GM23338 (cell line): ENCODE data around the gene BDH1. TPM values are rescaled to one million over a fixed set of nuclear protein-coding genes. Genes with fewer than 3 reads are reported as not detected.

Experiments used
- ATAC-seq: fragments of 200-7000 bp; cut with Tn5 transposase; 3 replicates; pipeline ENCODE4 v1.9.1; 2020
- DNase-seq: peaks from one replicate; pipeline ENCODE4 v3.0.0-alpha.2; 2015; ENCODE audit warnings: low spot score
- H2AFZ ChIP-seq: fragments of 200-600 bp; sonication (generic); 2 replicates; pipeline ENCODE4 v1.8.0; 2016; ENCODE audit warnings: antibody characterized with exemption, mild to moderate bottlenecking, moderate library complexity
- H3F3A ChIP-seq: fragments of 200-600 bp; sonication (generic); replicated peaks from 2 replicates; pipeline ENCODE4 v1.8.0; 2017; ENCODE audit warnings: antibody characterized with exemption, mixed run types, low read depth
- H3K27ac ChIP-seq: fragments of 200-600 bp; sonication (generic); 2 replicates; pipeline ENCODE4 v1.6.1; 2016; ENCODE audit warnings: low read depth
- H3K27me3 ChIP-seq: fragments of 200-600 bp; sonication (generic); 2 replicates; pipeline ENCODE4 v1.8.0; 2016; ENCODE audit warnings: mild to moderate bottlenecking, mixed run types, moderate library complexity; ENCODE audit not compliant: insufficient read depth
- H3K36me3 ChIP-seq: fragments of 200-600 bp; sonication (generic); 2 replicates; pipeline ENCODE4 v1.8.0; 2016; ENCODE audit warnings: mild to moderate bottlenecking; ENCODE audit not compliant: insufficient read depth
- H3K4me1 ChIP-seq: fragments of 200-600 bp; sonication (generic); 2 replicates; pipeline ENCODE4 v1.8.0; 2016; ENCODE audit warnings: mild to moderate bottlenecking, moderate library complexity; ENCODE audit not compliant: insufficient read depth
- H3K4me2 ChIP-seq: fragments of 200-600 bp; sonication (generic); 2 replicates; pipeline ENCODE4 v1.7.1; 2017; ENCODE audit warnings: mixed run types
- H3K4me3 ChIP-seq: fragments of 200-600 bp; sonication (generic); 2 replicates; pipeline ENCODE4 v1.6.1; 2016; ENCODE audit warnings: mixed run types
- H3K79me2 ChIP-seq: fragments of 200-600 bp; sonication (generic); replicated peaks from 2 replicates; pipeline ENCODE4 v1.8.0; 2017; ENCODE audit warnings: mild to moderate bottlenecking; ENCODE audit not compliant: insufficient read depth
- H3K9me2 ChIP-seq: fragments of 200-600 bp; sonication (generic); 2 replicates; pipeline ENCODE4 v1.8.0; 2017; ENCODE audit not compliant: insufficient read depth
- H4K20me1 ChIP-seq: fragments of 200-600 bp; sonication (generic); replicated peaks from 2 replicates; pipeline ENCODE4 v1.8.0; 2017; ENCODE audit warnings: mild to moderate bottlenecking; ENCODE audit not compliant: insufficient read depth
- H3K27ac Mint-ChIP-seq: 2 replicates; pipeline ENCODE4 v1.8.0; 2020; ENCODE audit warnings: inconsistent platforms, mild to moderate bottlenecking, moderate library complexity, mixed read lengths
- H3K27me3 Mint-ChIP-seq: 3 replicates; pipeline ENCODE4 v1.8.0; 2022; ENCODE audit warnings: low read depth, mild to moderate bottlenecking, moderate library complexity, mixed read lengths, inconsistent platforms; ENCODE audit not compliant: insufficient read depth, poor library complexity
- H3K36me3 Mint-ChIP-seq: 3 replicates; pipeline ENCODE4 v1.8.0; 2021; ENCODE audit warnings: low read depth, mild to moderate bottlenecking, inconsistent platforms, moderate library complexity, mixed read lengths
- H3K4me1 Mint-ChIP-seq: 3 replicates; pipeline ENCODE4 v1.8.0; 2020; ENCODE audit warnings: mild to moderate bottlenecking, inconsistent platforms, mixed read lengths
- H3K4me3 Mint-ChIP-seq: 3 replicates; pipeline ENCODE4 v1.8.0; 2021; ENCODE audit warnings: moderate library complexity, mild to moderate bottlenecking, inconsistent platforms, mixed read lengths
- H3K9me3 Mint-ChIP-seq: 3 replicates; pipeline ENCODE4 v1.8.0; 2020; ENCODE audit warnings: moderate library complexity, mild to moderate bottlenecking, inconsistent platforms, mixed read lengths
- CREB1 ChIP-seq: fragments of 250-450 bp; sonication (Bioruptor Pico); IDR thresholded peaks from 2 replicates; pipeline ENCODE4 v1.5.0; 2020; ENCODE audit warnings: low read depth, mild to moderate bottlenecking, moderate library complexity
- ETS1 ChIP-seq: IDR thresholded peaks from 2 replicates; pipeline ENCODE4 v1.6.1; 2016; ENCODE audit warnings: antibody characterized with exemption
- EZH2 ChIP-seq: fragments of 200-600 bp; sonication (generic); IDR thresholded peaks from one replicate; pipeline ENCODE4 v1.8.0; 2017; ENCODE audit warnings: antibody characterized with exemption, mild to moderate bottlenecking, low read depth; ENCODE audit not compliant: unreplicated experiment
- EZH2phosphoT487 ChIP-seq: fragments of 200-600 bp; sonication (generic); IDR thresholded peaks from one replicate; pipeline ENCODE4 v1.8.1; 2018; ENCODE audit warnings: antibody characterized with exemption; ENCODE audit not compliant: unreplicated experiment
- JUNB ChIP-seq: IDR thresholded peaks from one replicate; pipeline ENCODE4 v1.6.1; 2016; ENCODE audit warnings: antibody characterized with exemption; ENCODE audit not compliant: unreplicated experiment
- NANOG ChIP-seq: IDR thresholded peaks from 2 replicates; pipeline ENCODE4 v1.6.1; 2016; ENCODE audit warnings: antibody characterized with exemption, borderline replicate concordance
- POLR2AphosphoS5 ChIP-seq: IDR thresholded peaks from 2 replicates; pipeline ENCODE4 v1.6.1; 2016; ENCODE audit warnings: antibody characterized with exemption, low read depth
- REST ChIP-seq: IDR thresholded peaks from one replicate; pipeline ENCODE4 v1.6.1; 2018; ENCODE audit warnings: antibody characterized with exemption; ENCODE audit not compliant: unreplicated experiment
- STAT1 ChIP-seq: IDR thresholded peaks from one replicate; pipeline ENCODE4 v1.6.1; 2016; ENCODE audit warnings: antibody characterized with exemption; ENCODE audit not compliant: unreplicated experiment
- ZNF114 ChIP-seq: fragments of 250-450 bp; sonication (Bioruptor Pico); IDR thresholded peaks from 2 replicates; pipeline ENCODE4 v1.5.0; 2020; ENCODE audit warnings: mild to moderate bottlenecking, moderate library complexity
- ZNF331 ChIP-seq: fragments of 250-450 bp; sonication (Bioruptor Pico); IDR thresholded peaks from 2 replicates; pipeline ENCODE4 v1.5.0; 2020; ENCODE audit warnings: low read depth, mild to moderate bottlenecking, moderate library complexity
- polyA plus RNA-seq: library from polyadenylated mRNA; unstranded; fragments of >200 nt; fragmentation: Nextera tagmentation; extraction: Ambion mirVana; gene quantifications from 2 replicates; pipeline ENCODE4 v1.2.1, GENCODE V29; 2016
- total RNA-seq: library from RNA; depleted of rRNA; stranded (reverse); fragments of >200 nt; shearing (Covaris generic); gene quantifications from 2 replicates; pipeline ENCODE4 v1.2.3, GENCODE V29; 2014
- TF ChIP-seq, protein P1 (sequence below), 2 experiments: fragments of 200-600 bp in 1 of 2; sonication (generic) in 1 of 2; conservative IDR thresholded peaks; 2 replicates each; pipeline versions ENCODE4 v1.5.1 to v1.6.1; 2016 to 2017; ENCODE audit warnings: antibody characterized with exemption in 2 of 2, low read depth in 2 of 2, mild to moderate bottlenecking in 2 of 2, moderate library complexity in 1 of 2
- TF ChIP-seq, protein P2 (sequence below): fragments of 250-450 bp; sonication (Bioruptor Pico); IDR thresholded peaks from 2 replicates; pipeline ENCODE4 v1.5.0; 2020; ENCODE audit warnings: mild to moderate bottlenecking, moderate library complexity

Gene BDH1
- total and polyA plus RNA-seq, 2 experiments from 2014 or later: 18.1 to 19.3 TPM

GRCh38 chr3:197478746-197479668 is 76.8 kb downstream of the BDH1 start:
- H3K79me2 ChIP-seq: no peaks in the 10 kb centered on the region
- Mint-ChIP-seq H3K9me3 (no peaks in the 10 kb centered on the region; the same call in 2 of the 3 replicates), H3K4me3 (no peak overlapping the region), H3K27ac (no peak overlapping the region), H3K4me1 (peaks cover 24% of the 10 kb centered on the region), H3K27me3 (peaks cover 7% of the 10 kb centered on the region), H3K36me3 (no peaks in the 10 kb centered on the region)
- no peaks in the 10 kb centered on the region for H4K20me1 ChIP-seq
- peaks cover 19% of the 10 kb centered on the region for H3K4me1 ChIP-seq
- no peaks in the 10 kb centered on the region for H3K36me3 ChIP-seq
- ATAC-seq (no peak), DNase-seq (no peak)
- no peak overlapping the region for H3K27ac ChIP-seq
- H3K4me2 ChIP-seq: no peak overlapping the region
- H3K4me3 ChIP-seq: no peak overlapping the region
- H3K9me2 ChIP-seq: no peaks in the 10 kb centered on the region; the same call in none of the 2 replicates
- H3F3A ChIP-seq: no peaks in the 10 kb centered on the region
- H3K27me3 ChIP-seq: no peaks in the 10 kb centered on the region
- TF ChIP-seq STAT1 (no peak), ETS1 (no peak), POLR2AphosphoS5 (no peak), ZNF114 (CRISPR knock-in tag) (no peak), EZH2phosphoT487 (no peak), ZNF331 (CRISPR knock-in tag) (no peak), REST (no peak), JUNB (no peak), EZH2 (no peak), NANOG (no peak), CREB1 (no peak)
- TF ChIP-seq, protein P1, sequence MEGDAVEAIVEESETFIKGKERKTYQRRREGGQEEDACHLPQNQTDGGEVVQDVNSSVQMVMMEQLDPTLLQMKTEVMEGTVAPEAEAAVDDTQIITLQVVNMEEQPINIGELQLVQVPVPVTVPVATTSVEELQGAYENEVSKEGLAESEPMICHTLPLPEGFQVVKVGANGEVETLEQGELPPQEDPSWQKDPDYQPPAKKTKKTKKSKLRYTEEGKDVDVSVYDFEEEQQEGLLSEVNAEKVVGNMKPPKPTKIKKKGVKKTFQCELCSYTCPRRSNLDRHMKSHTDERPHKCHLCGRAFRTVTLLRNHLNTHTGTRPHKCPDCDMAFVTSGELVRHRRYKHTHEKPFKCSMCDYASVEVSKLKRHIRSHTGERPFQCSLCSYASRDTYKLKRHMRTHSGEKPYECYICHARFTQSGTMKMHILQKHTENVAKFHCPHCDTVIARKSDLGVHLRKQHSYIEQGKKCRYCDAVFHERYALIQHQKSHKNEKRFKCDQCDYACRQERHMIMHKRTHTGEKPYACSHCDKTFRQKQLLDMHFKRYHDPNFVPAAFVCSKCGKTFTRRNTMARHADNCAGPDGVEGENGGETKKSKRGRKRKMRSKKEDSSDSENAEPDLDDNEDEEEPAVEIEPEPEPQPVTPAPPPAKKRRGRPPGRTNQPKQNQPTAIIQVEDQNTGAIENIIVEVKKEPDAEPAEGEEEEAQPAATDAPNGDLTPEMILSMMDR (conservative IDR thresholded peaks at IDR 0.05; ENCODE audit: low read depth in 2 of 2): no peak
- TF ChIP-seq, protein P2, sequence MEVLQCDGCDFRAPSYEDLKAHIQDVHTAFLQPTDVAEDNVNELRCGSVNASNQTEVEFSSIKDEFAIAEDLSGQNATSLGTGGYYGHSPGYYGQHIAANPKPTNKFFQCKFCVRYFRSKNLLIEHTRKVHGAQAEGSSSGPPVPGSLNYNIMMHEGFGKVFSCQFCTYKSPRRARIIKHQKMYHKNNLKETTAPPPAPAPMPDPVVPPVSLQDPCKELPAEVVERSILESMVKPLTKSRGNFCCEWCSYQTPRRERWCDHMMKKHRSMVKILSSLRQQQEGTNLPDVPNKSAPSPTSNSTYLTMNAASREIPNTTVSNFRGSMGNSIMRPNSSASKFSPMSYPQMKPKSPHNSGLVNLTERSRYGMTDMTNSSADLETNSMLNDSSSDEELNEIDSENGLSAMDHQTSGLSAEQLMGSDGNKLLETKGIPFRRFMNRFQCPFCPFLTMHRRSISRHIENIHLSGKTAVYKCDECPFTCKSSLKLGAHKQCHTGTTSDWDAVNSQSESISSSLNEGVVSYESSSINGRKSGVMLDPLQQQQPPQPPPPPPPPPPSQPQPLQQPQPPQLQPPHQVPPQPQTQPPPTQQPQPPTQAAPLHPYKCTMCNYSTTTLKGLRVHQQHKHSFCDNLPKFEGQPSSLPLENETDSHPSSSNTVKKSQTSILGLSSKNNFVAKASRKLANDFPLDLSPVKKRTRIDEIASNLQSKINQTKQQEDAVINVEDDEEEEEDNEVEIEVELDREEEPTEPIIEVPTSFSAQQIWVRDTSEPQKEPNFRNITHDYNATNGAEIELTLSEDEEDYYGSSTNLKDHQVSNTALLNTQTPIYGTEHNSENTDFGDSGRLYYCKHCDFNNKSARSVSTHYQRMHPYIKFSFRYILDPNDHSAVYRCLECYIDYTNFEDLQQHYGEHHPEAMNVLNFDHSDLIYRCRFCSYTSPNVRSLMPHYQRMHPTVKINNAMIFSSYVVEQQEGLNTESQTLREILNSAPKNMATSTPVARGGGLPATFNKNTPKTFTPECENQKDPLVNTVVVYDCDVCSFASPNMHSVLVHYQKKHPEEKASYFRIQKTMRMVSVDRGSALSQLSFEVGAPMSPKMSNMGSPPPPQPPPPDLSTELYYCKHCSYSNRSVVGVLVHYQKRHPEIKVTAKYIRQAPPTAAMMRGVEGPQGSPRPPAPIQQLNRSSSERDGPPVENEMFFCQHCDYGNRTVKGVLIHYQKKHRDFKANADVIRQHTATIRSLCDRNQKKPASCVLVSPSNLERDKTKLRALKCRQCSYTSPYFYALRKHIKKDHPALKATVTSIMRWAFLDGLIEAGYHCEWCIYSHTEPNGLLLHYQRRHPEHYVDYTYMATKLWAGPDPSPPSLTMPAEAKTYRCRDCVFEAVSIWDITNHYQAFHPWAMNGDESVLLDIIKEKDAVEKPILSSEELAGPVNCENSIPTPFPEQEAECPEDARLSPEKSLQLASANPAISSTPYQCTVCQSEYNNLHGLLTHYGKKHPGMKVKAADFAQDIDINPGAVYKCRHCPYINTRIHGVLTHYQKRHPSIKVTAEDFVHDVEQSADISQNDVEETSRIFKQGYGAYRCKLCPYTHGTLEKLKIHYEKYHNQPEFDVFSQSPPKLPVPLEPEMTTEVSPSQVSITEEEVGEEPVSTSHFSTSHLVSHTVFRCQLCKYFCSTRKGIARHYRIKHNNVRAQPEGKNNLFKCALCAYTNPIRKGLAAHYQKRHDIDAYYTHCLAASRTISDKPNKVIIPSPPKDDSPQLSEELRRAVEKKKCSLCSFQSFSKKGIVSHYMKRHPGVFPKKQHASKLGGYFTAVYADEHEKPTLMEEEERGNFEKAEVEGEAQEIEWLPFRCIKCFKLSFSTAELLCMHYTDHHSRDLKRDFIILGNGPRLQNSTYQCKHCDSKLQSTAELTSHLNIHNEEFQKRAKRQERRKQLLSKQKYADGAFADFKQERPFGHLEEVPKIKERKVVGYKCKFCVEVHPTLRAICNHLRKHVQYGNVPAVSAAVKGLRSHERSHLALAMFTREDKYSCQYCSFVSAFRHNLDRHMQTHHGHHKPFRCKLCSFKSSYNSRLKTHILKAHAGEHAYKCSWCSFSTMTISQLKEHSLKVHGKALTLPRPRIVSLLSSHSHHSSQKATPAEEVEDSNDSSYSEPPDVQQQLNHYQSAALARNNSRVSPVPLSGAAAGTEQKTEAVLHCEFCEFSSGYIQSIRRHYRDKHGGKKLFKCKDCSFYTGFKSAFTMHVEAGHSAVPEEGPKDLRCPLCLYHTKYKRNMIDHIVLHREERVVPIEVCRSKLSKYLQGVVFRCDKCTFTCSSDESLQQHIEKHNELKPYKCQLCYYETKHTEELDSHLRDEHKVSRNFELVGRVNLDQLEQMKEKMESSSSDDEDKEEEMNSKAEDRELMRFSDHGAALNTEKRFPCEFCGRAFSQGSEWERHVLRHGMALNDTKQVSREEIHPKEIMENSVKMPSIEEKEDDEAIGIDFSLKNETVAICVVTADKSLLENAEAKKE (CRISPR knock-in tag): no peak
- H2AFZ ChIP-seq: no peak overlapping the region
